WTC11 (cell line): ENCODE results near the gene PIGR. TPM values are rescaled to one million over a fixed set of nuclear protein-coding genes. Genes with fewer than 3 reads are reported as not detected.

ENCODE experiments used
- ATAC-seq: fragments of 200-7000 bp; cut with Tn5 transposase; 2 replicates; pipeline ENCODE4 v1.10.0; 2021; ENCODE audit warnings: mild to moderate bottlenecking, moderate library complexity
- CTCF ChIA-PET: fragments of 300-600 bp; sonication (Branson Sonifier 250); formaldehyde crosslinking; loops from one replicate; lab custom pipeline; 2021; ENCODE audit warnings: antibody characterized with exemption; lab: Charles Lee
- POLR2A ChIA-PET: fragments of 350-600 bp; sonication (Branson Sonifier 250); formaldehyde crosslinking; loops from one replicate; lab custom pipeline; 2021; ENCODE audit warnings: antibody characterized with exemption; lab: Charles Lee
- DNase-seq: peaks from one replicate; pipeline ENCODE4 v3.0.0; 2021; ENCODE audit warnings: low spot score
- H3K27ac Mint-ChIP-seq: 2 replicates; pipeline ENCODE4 v1.8.0; 2021; ENCODE audit warnings: mixed read lengths
- H3K27me3 Mint-ChIP-seq: 2 replicates; pipeline ENCODE4 v1.8.0; 2021; ENCODE audit warnings: low read depth, mild to moderate bottlenecking, moderate library complexity, mixed read lengths
- H3K36me3 Mint-ChIP-seq: 2 replicates; pipeline ENCODE4 v1.8.0; 2021; ENCODE audit warnings: mixed read lengths
- H3K4me1 Mint-ChIP-seq: 2 replicates; pipeline ENCODE4 v1.8.0; 2022; ENCODE audit warnings: mixed read lengths
- H3K4me3 Mint-ChIP-seq: 2 replicates; pipeline ENCODE4 v1.8.0; 2021; ENCODE audit warnings: mild to moderate bottlenecking, moderate library complexity, mixed read lengths
- H3K9me3 Mint-ChIP-seq: 2 replicates; pipeline ENCODE4 v1.8.0; 2021; ENCODE audit warnings: mixed read lengths
- E2F4 ChIP-seq: sonication (generic); formaldehyde crosslinking; IDR thresholded peaks from 2 replicates; pipeline ENCODE4 v1.8.1; 2022; ENCODE audit warnings: low read depth, mild to moderate bottlenecking, moderate library complexity, missing genetic modification reagents, borderline replicate concordance
- E2F5 ChIP-seq: sonication (generic); formaldehyde crosslinking; IDR thresholded peaks from 2 replicates; pipeline ENCODE4 v1.8.1; 2022; ENCODE audit warnings: mild to moderate bottlenecking, moderate library complexity, missing genetic modification reagents
- FOXP1 ChIP-seq: sonication (generic); formaldehyde crosslinking; IDR thresholded peaks from 2 replicates; pipeline ENCODE4 v1.8.0; 2022; ENCODE audit warnings: missing genetic modification reagents, mild to moderate bottlenecking, moderate library complexity, borderline replicate concordance
- HMGXB4 ChIP-seq: sonication (generic); formaldehyde crosslinking; IDR thresholded peaks from 2 replicates; pipeline ENCODE4 v1.8.1; 2023; ENCODE audit warnings: mild to moderate bottlenecking, moderate library complexity, missing genetic modification reagents
- MAX ChIP-seq: sonication (generic); formaldehyde crosslinking; IDR thresholded peaks from 2 replicates; pipeline ENCODE4 v1.8.0; 2022; ENCODE audit warnings: mild to moderate bottlenecking, missing genetic modification reagents
- MYBL2 ChIP-seq: sonication (generic); formaldehyde crosslinking; IDR thresholded peaks from 2 replicates; pipeline ENCODE4 v1.8.1; 2023; ENCODE audit warnings: mild to moderate bottlenecking, moderate library complexity, missing genetic modification reagents
- NFATC4 ChIP-seq: fragments of 250-450 bp; sonication (Bioruptor Pico); IDR thresholded peaks from 2 replicates; pipeline ENCODE4 v1.9.0; 2021; ENCODE audit warnings: mild to moderate bottlenecking
- NR1H2 ChIP-seq: sonication (generic); formaldehyde crosslinking; IDR thresholded peaks from 2 replicates; pipeline ENCODE4 v1.9.0; 2021; ENCODE audit warnings: mild to moderate bottlenecking, moderate library complexity, missing genetic modification reagents
- TCF7 ChIP-seq: sonication (generic); formaldehyde crosslinking; IDR thresholded peaks from 2 replicates; pipeline ENCODE4 v1.8.0; 2022; ENCODE audit warnings: mild to moderate bottlenecking, low read depth, missing genetic modification reagents, moderate library complexity
- TP53 ChIP-seq: sonication (generic); formaldehyde crosslinking; IDR thresholded peaks from 2 replicates; pipeline ENCODE4 v1.8.1; 2023; ENCODE audit warnings: mild to moderate bottlenecking, missing genetic modification reagents
- USF2 ChIP-seq: sonication (generic); formaldehyde crosslinking; IDR thresholded peaks from 2 replicates; pipeline ENCODE4 v1.8.1; 2023; ENCODE audit warnings: mild to moderate bottlenecking, missing genetic modification reagents, moderate library complexity
- ZNF138 ChIP-seq: sonication (generic); formaldehyde crosslinking; conservative IDR thresholded peaks from 2 replicates; pipeline ENCODE4 v1.8.1; 2022; ENCODE audit warnings: mild to moderate bottlenecking, moderate library complexity, missing genetic modification reagents
- ZNF263 ChIP-seq: sonication (generic); formaldehyde crosslinking; IDR thresholded peaks from 2 replicates; pipeline ENCODE4 v1.8.1; 2022; ENCODE audit warnings: low read depth, mild to moderate bottlenecking, moderate library complexity, missing genetic modification reagents
- total RNA-seq: library from RNA; stranded (reverse); gene quantifications from 3 replicates; pipeline ENCODE4 v1.2.3, GENCODE V29; 2021

PIGR gene
- total RNA-seq, 1 experiment from 2014 or later = 1.9 TPM

- ChIA-PET POLR2A (no interaction called here), CTCF (interaction anchor here (1.7 to 2.4 kb wide), 2 partner anchors 9 to 19 kb away, joined by 4 to 12 read pairs; no protein-coding TSS in a partner anchor)
- no peak for ATAC-seq
These were observed 1.6 kb downstream of the PIGR start for GRCh38 chr1:206944703-206945102.

GRCh38 chr1:206941766-206942418 lies 4.4 kb downstream of the PIGR start:
- no peaks in the 10 kb centered on the region for H3K9me3 Mint-ChIP-seq
- H3K4me3 Mint-ChIP-seq = no peak overlapping the region
- CTCF ChIA-PET = interaction anchor here (1.1 kb wide), 1 partner anchor 10 kb away, joined by 4 read pairs; no protein-coding TSS in a partner anchor
- ATAC-seq (no peak), DNase-seq (no peak)
- POLR2A ChIA-PET = no interaction called here
- H3K27me3 Mint-ChIP-seq = peaks cover 5% of the 10 kb centered on the region; the same call in 1 of the 2 replicates
- no peak overlapping the region for H3K27ac Mint-ChIP-seq
- no peaks in the 10 kb centered on the region for H3K36me3 Mint-ChIP-seq
- H3K4me1 Mint-ChIP-seq = 0 out of 2 replicates have a peak, but pooled peaks cover 3% of the 10 kb centered on the region
- no peak for TF ChIP-seq ZNF138

More at GRCh38 chr1:206944703-206945102, 1.6 kb downstream of the PIGR start:
- Mint-ChIP-seq H3K4me1 (0 out of 2 replicates have a peak, but pooled peaks cover 3% of the 10 kb centered on the region), H3K27me3 (peaks cover 5% of the 10 kb centered on the region; the same call in 1 of the 2 replicates), H3K4me3 (no peak overlapping the region), H3K27ac (no peak overlapping the region), H3K9me3 (peaks cover 5% of the 10 kb centered on the region), H3K36me3 (no peaks in the 10 kb centered on the region)
- TF ChIP-seq TP53 (CRISPR knock-in tag) (no peak), NR1H2 (no peak), ZNF263 (CRISPR knock-in tag) (no peak), NFATC4 (CRISPR knock-in tag) (no peak), HMGXB4 (CRISPR knock-in tag) (no peak), ZNF138 (no peak), E2F4 (CRISPR knock-in tag) (no peak), MYBL2 (CRISPR knock-in tag) (no peak), USF2 (no peak)
- no peak for DNase-seq

- Mint-ChIP-seq H3K27ac (no peak overlapping the region), H3K4me3 (no peak overlapping the region), H3K4me1 (peaks cover 4% of the 10 kb centered on the region; the same call in 1 of the 2 replicates), H3K27me3 (peaks cover 5% of the 10 kb centered on the region; the same call in 1 of the 2 replicates), H3K36me3 (no peaks in the 10 kb centered on the region), H3K9me3 (no peaks in the 10 kb centered on the region)
- no peak for DNase-seq
- CTCF ChIA-PET = interaction anchor here (2.4 kb wide), 1 partner anchor 41 kb away, joined by 10 read pairs; no protein-coding TSS in a partner anchor
- POLR2A ChIA-PET = no interaction called here
- no peak for ATAC-seq
- TF ChIP-seq E2F5 (CRISPR knock-in tag) (no peak), FOXP1 (CRISPR knock-in tag) (no peak), TCF7 (no peak), MAX (no peak)
- TF ChIP-seq, all 79 proteins: peak for 0
These were observed 5.7 kb downstream of the PIGR start for GRCh38 chr1:206940588-206940936.
